ENCODE measurements around the gene BBS9. TPM values are rescaled to one million over a fixed set of nuclear protein-coding genes. Genes with fewer than 3 reads are reported as not detected.

Gene BBS9
- total and polyA plus RNA-seq, 2 of the 4 experiments (the other 2 are of a cell fraction): 7.9 to 9.5 TPM

- ChIA-PET CTCF (interaction anchor here (0.6 kb wide), 1 partner anchor 67 kb away, joined by 3 read pairs; no protein-coding TSS in a partner anchor), POLR2A (ENCODE audit: unreplicated experiment) (no interaction called here)
- Histone ChIP-seq H2AK9ac (replicated peaks; ENCODE audit: low read depth, low read length, poor library complexity) (no peak overlapping the region), H2BK120ac (ENCODE audit: low read depth, low read length) (no peak overlapping the region), H3K36me3 (ENCODE audit: control insufficient read depth, insufficient read depth, low read length) (no peaks in the 10 kb centered on the region), H3K4me3 (ENCODE audit: insufficient read depth, low read depth, low read length) (no peak overlapping the region), H3K9me3 (ENCODE audit: control insufficient read depth, insufficient read depth, low read length) (no peaks in the 10 kb centered on the region), H3K9me1 (ENCODE audit: insufficient read depth, low read length) (no peaks in the 10 kb centered on the region), H2BK15ac (ENCODE audit: low read depth, low read length) (no peak overlapping the region), H3K27me3 (ENCODE audit: control insufficient read depth, insufficient read depth, low read length) (no peaks in the 10 kb centered on the region), H4K91ac (ENCODE audit: insufficient read depth, low read depth, low read length) (no peak overlapping the region), H3K79me1 (ENCODE audit: low read depth in 1 of 2, low read length in 2 of 2) (no peaks in the 10 kb centered on the region), H3K23ac (ENCODE audit: low read depth, low read length) (no peak overlapping the region), H3K4ac (ENCODE audit: low read depth, low read length) (no peak overlapping the region), H3K14ac (replicated peaks; ENCODE audit: low read depth, low read length) (no peak overlapping the region), H4K5ac (ENCODE audit: low read depth, low read length) (no peak overlapping the region), H2AFZ (replicated peaks; ENCODE audit: low read length, poor library complexity) (no peak overlapping the region), H3K56ac (ENCODE audit: extremely low read depth, insufficient read depth, low read length) (no peak overlapping the region), H3K9ac (ENCODE audit: low read depth, low read length) (no peak overlapping the region), H2AK5ac (ENCODE audit: low read depth, low read length) (no peak overlapping the region), H2BK5ac (ENCODE audit: low read depth, low read length, poor library complexity, severe bottlenecking) (no peak overlapping the region), H3K27ac (ENCODE audit: insufficient read depth, low read length) (no peak overlapping the region), H4K20me1 (ENCODE audit: insufficient read depth, low read length) (no peaks in the 10 kb centered on the region), H3K4me2 (ENCODE audit: low read depth, low read length) (no peak overlapping the region), H3K4me1 (ENCODE audit: control insufficient read depth, insufficient read depth, low read length) (no peaks in the 10 kb centered on the region), H2BK20ac (ENCODE audit: low read depth, low read length) (no peak overlapping the region), H4K8ac (ENCODE audit: low read depth in 2 of 2, low read length in 2 of 2) (no peak overlapping the region), H3K18ac (ENCODE audit: low read depth, low read length) (no peak overlapping the region)
- BruUV-seq (replicated peaks): no TSS peak
- dilution Hi-C loops (cut with HindIII; ENCODE audit: low sequenced_read_pairs, unreplicated experiment) (no loop called here), intact Hi-C loops (cut with micrococcal nuclease) (no loop called here), in situ Hi-C loops (cut with MboI; ENCODE audit: low sequenced_read_pairs) (no loop called here)
- DNase-seq (no peak), ATAC-seq (ENCODE audit: low read depth) (no peak)
- TF ChIP-seq SMC3 (IDR thresholded peaks at IDR 0.05; ENCODE audit: low read depth, low read length) (no peak), RCOR1 (IDR thresholded peaks at IDR 0.05; ENCODE audit: insufficient replicate concordance, low read length) (no peak), FOS (IDR thresholded peaks at IDR 0.05; ENCODE audit: low read depth, low read length) (no peak), CTCF (conservative IDR thresholded peaks at IDR 0.05; ENCODE audit: low read depth, low read length) (no peak), CEBPB (IDR thresholded peaks at IDR 0.05; ENCODE audit: low read depth, low read length) (no peak), BHLHE40 (IDR thresholded peaks at IDR 0.05; ENCODE audit: low read depth, low read length) (no peak), MAZ (IDR thresholded peaks at IDR 0.05; ENCODE audit: borderline replicate concordance, low read depth, low read length) (no peak), CHD1 (IDR thresholded peaks at IDR 0.05; ENCODE audit: low read depth, low read length) (no peak), MXI1 (IDR thresholded peaks at IDR 0.05; ENCODE audit: borderline replicate concordance, low read depth, low read length) (no peak), POLR2A (IDR thresholded peaks at IDR 0.05; ENCODE audit: low read depth, low read length) (no peak), RAD21 (IDR thresholded peaks at IDR 0.05; ENCODE audit: low read length) (no peak), RFX5 (IDR thresholded peaks at IDR 0.05; ENCODE audit: low read depth, low read length) (no peak), NFE2L2 (IDR thresholded peaks at IDR 0.05; ENCODE audit: low read depth, low read length) (no peak), MAFK (IDR thresholded peaks at IDR 0.05; ENCODE audit: low read depth, low read length) (no peak)
- TF ChIP-seq, protein P1, sequence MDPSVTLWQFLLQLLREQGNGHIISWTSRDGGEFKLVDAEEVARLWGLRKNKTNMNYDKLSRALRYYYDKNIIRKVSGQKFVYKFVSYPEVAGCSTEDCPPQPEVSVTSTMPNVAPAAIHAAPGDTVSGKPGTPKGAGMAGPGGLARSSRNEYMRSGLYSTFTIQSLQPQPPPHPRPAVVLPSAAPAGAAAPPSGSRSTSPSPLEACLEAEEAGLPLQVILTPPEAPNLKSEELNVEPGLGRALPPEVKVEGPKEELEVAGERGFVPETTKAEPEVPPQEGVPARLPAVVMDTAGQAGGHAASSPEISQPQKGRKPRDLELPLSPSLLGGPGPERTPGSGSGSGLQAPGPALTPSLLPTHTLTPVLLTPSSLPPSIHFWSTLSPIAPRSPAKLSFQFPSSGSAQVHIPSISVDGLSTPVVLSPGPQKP (IDR thresholded peaks at IDR 0.05; ENCODE audit: borderline replicate concordance, low read depth, low read length): no peak
- TF ChIP-seq, protein P2, sequence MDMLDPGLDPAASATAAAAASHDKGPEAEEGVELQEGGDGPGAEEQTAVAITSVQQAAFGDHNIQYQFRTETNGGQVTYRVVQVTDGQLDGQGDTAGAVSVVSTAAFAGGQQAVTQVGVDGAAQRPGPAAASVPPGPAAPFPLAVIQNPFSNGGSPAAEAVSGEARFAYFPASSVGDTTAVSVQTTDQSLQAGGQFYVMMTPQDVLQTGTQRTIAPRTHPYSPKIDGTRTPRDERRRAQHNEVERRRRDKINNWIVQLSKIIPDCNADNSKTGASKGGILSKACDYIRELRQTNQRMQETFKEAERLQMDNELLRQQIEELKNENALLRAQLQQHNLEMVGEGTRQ (IDR thresholded peaks at IDR 0.05; ENCODE audit: low read depth, low read length): no peak
- no CpG with 5 or more reads among the region's 2 CpGs for whole genome bisulfite sequencing, 2 experiments (ENCODE audit: extremely low coverage in 2 of 2, insufficient read length in 1 of 2)
These were observed 207.5 kb downstream of the BBS9 start for GRCh38 chr7:33336820-33337219.
